Effector memory CD4-positive, alpha-beta T cell (primary cell): ENCODE measurements around the gene SLC26A5.
"Not testable (repeated sequence)": the region's sequence is repeated elsewhere in the genome, so short reads cannot be mapped to it uniquely, and the experiment has no call there.

Experiments
- DNase-seq, 3 donors: peaks; one replicate each; pipeline ENCODE4 v3.0.0-alpha.2; 2020
- H3K27ac ChIP-seq: 2 replicates; pipeline ENCODE4 v1.7.0; 2013; ENCODE audit warnings: mild to moderate bottlenecking, low read length, moderate library complexity; ENCODE audit not compliant: insufficient read depth, poor library complexity, severe bottlenecking
- H3K27me3 ChIP-seq: replicated peaks from 2 replicates; pipeline ENCODE4 v1.7.0; 2013; ENCODE audit warnings: mild to moderate bottlenecking, low read length; ENCODE audit not compliant: insufficient read depth, control insufficient read depth, poor library complexity, severe bottlenecking
- H3K36me3 ChIP-seq: 2 replicates; pipeline ENCODE4 v1.7.0; 2013; ENCODE audit warnings: mild to moderate bottlenecking, low read length, moderate library complexity; ENCODE audit not compliant: control insufficient read depth, insufficient read depth
- H3K4me1 ChIP-seq: 2 replicates; pipeline ENCODE4 v1.7.0; 2013; ENCODE audit warnings: low read length, mild to moderate bottlenecking; ENCODE audit not compliant: control insufficient read depth, insufficient read depth, poor library complexity, severe bottlenecking
- H3K4me3 ChIP-seq: 2 replicates; pipeline ENCODE4 v1.7.0; 2013; ENCODE audit warnings: low read length, low read depth, mild to moderate bottlenecking; ENCODE audit not compliant: insufficient read depth, poor library complexity, severe bottlenecking
- H3K9me3 ChIP-seq: 2 replicates; pipeline ENCODE4 v1.7.0; 2013; ENCODE audit warnings: mild to moderate bottlenecking, low read length, moderate library complexity; ENCODE audit not compliant: control insufficient read depth
- total RNA-seq, 3 donors: gene quantifications; one replicate each; lab custom pipeline; 2026; lab: John Stamatoyannopoulos, UW

SLC26A5 gene, protein sequence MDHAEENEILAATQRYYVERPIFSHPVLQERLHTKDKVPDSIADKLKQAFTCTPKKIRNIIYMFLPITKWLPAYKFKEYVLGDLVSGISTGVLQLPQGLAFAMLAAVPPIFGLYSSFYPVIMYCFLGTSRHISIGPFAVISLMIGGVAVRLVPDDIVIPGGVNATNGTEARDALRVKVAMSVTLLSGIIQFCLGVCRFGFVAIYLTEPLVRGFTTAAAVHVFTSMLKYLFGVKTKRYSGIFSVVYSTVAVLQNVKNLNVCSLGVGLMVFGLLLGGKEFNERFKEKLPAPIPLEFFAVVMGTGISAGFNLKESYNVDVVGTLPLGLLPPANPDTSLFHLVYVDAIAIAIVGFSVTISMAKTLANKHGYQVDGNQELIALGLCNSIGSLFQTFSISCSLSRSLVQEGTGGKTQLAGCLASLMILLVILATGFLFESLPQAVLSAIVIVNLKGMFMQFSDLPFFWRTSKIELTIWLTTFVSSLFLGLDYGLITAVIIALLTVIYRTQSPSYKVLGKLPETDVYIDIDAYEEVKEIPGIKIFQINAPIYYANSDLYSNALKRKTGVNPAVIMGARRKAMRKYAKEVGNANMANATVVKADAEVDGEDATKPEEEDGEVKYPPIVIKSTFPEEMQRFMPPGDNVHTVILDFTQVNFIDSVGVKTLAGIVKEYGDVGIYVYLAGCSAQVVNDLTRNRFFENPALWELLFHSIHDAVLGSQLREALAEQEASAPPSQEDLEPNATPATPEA
- 0.19 to 2.6 (median 0.35) reads per million in 3 donors for total RNA-seq

DNA sequence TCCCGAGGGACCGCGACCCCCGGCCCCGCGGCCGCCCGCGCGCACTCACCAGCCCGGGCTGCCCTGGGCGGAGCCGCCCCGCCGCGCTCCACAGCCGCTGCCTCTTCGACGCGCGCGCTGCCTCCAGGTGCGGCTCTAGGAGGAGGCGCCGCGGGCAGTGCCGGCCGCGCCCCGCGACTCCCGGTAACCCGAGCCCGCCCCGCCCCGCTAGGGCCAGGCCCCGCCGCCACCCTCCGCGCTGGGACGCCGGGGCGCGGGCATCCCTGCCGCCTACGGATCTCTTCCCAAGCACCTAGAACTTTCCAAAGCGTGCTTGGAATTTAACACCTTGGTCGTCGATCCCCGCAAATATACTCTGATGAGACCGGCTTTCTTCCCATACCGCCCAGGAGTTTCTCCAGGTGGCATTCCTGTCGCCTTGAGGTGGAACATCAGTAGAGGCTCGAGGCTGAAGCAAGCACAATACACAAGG lies at the start of gene SLC26A5:
Gene SLC26A5, minus strand, starts transcription at position 159 of the 472 bp plus-strand sequence. CDS start 24,693 bp downstream, outside the sequence.
- no peak within 1 kb of the TSS for H3K27ac ChIP-seq
- no peaks in the 10 kb centered on the region for H3K9me3 ChIP-seq
- peak within 1 kb of the TSS; percentile 37 for H3K4me3 ChIP-seq
- DNase-seq: no peak
- peaks cover 24% of the 10 kb centered on the region for H3K27me3 ChIP-seq
- H3K36me3 ChIP-seq: no peaks in the 10 kb centered on the region
- H3K4me1 ChIP-seq: peaks cover 7% of the 10 kb centered on the region

DNA sequence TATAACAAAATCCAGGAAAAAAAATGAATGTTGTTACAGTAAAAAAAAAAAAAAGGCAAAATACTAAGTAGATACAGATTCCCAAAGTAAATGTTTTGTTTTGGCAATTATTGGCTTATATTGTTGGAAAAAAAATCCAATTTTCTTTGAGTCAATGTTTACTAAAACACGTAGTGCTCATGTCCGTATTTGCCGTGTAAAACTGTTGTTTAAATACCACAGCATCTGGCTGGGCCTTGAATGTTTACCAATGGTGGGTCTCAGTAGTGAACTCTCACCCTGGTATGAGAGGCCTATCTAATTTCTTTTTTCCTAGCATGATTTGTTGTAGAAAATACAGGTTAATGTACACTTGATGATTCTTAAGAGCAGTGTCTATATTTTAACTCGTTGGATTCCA lies 41.4 kb upstream of the SLC26A5 start:
- DNase-seq: no peak
- Histone ChIP-seq H3K4me1 (no peaks in the 10 kb centered on the region), H3K27me3 (no peaks in the 10 kb centered on the region), H3K9me3 (no peaks in the 10 kb centered on the region), H3K27ac (no peak overlapping the region), H3K36me3 (no peaks in the 10 kb centered on the region), H3K4me3 (no peak overlapping the region)

DNA sequence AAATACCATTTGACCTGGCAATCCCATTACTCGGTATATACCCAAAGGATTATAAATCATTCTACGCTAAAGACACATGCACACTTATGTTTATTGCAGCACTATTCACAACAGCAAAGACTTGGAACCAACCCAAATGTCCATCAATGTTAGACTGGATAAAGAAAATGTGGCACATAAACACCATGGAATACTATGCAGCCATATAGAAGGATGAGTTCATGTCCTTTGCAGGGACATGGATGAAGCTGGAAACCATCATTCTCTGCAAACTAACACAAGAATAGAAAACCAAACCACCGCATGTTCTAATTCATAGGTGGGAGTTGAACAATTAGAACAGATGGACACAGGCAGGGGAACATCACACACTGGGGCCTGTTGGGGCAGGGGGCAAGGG lies 40.9 kb upstream of the SLC26A5 start:
- H3K4me1 ChIP-seq, H3K27me3 ChIP-seq, DNase-seq, H3K4me3 ChIP-seq, H3K27ac ChIP-seq, H3K9me3 ChIP-seq, H3K36me3 ChIP-seq: not testable (repeated sequence)

- Histone ChIP-seq H3K4me1 (no peaks in the 10 kb centered on the region), H3K9me3 (no peaks in the 10 kb centered on the region), H3K27me3 (no peaks in the 10 kb centered on the region), H3K36me3 (no peaks in the 10 kb centered on the region), H3K27ac (no peak overlapping the region), H3K4me3 (no peak overlapping the region)
- no peak for DNase-seq
Measured at GRCh38 chr7:103480771-103481170, 34.8 kb upstream of the SLC26A5 start.

- Histone ChIP-seq H3K4me1 (no peaks in the 10 kb centered on the region), H3K4me3 (no peak overlapping the region), H3K27me3 (peaks cover 3% of the 10 kb centered on the region), H3K27ac (no peak overlapping the region), H3K9me3 (no peaks in the 10 kb centered on the region), H3K36me3 (no peaks in the 10 kb centered on the region)
- no peak for DNase-seq
Measured at GRCh38 chr7:103474956-103475355, 28.9 kb upstream of the SLC26A5 start.

GRCh38 chr7:103469095-103469948 lies 23.3 kb upstream of the SLC26A5 start:
- no peaks in the 10 kb centered on the region for H3K36me3 ChIP-seq
- no peak overlapping the region for H3K27ac ChIP-seq
- H3K9me3 ChIP-seq: no peaks in the 10 kb centered on the region
- no peak for DNase-seq
- no peaks in the 10 kb centered on the region for H3K4me1 ChIP-seq
- H3K27me3 ChIP-seq: peaks cover 3% of the 10 kb centered on the region
- no peak overlapping the region for H3K4me3 ChIP-seq

DNA sequence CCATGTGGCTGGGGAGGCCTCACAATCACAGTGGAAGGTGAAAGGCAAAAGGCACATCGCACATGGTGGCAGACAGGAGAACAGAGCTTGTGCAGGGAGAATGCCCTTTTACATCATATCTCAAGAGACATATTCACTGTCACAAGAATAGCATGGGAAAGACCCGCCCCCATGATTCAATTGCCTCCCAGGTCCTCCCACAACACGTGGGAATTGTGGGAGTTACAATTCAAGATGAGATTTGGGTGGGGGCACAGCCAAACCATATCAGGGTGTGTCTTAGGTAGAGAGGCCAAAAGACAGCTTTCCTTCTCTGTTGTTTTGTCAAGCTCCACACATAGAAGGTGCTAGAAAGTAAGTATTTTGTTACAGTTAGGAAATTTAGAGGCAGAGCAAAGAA lies 20.8 kb upstream of the SLC26A5 start:
- no peak overlapping the region for H3K4me3 ChIP-seq
- no peaks in the 10 kb centered on the region for H3K36me3 ChIP-seq
- H3K27ac ChIP-seq: no peak overlapping the region
- H3K27me3 ChIP-seq: peaks cover 3% of the 10 kb centered on the region
- H3K4me1 ChIP-seq: no peaks in the 10 kb centered on the region
- H3K9me3 ChIP-seq: no peaks in the 10 kb centered on the region
- no peak for DNase-seq

- no peak overlapping the region for H3K27ac ChIP-seq
- DNase-seq: no peak
- no peaks in the 10 kb centered on the region for H3K4me1 ChIP-seq
- no peak overlapping the region for H3K4me3 ChIP-seq
- no peaks in the 10 kb centered on the region for H3K27me3 ChIP-seq
- H3K36me3 ChIP-seq: no peaks in the 10 kb centered on the region
- no peaks in the 10 kb centered on the region for H3K9me3 ChIP-seq
Measured at GRCh38 chr7:103462358-103462757, 16.4 kb upstream of the SLC26A5 start.

GRCh38 chr7:103447073-103447960 lies 1.3 kb upstream of the SLC26A5 start:
- Histone ChIP-seq H3K27me3 (peaks cover 24% of the 10 kb centered on the region), H3K4me1 (peaks cover 7% of the 10 kb centered on the region), H3K27ac (no peak overlapping the region), H3K4me3 (no peak overlapping the region), H3K36me3 (no peaks in the 10 kb centered on the region), H3K9me3 (no peaks in the 10 kb centered on the region)
- DNase-seq: no peak
